Activated CD4-positive, alpha-beta T cell treated with anti-CD3 and anti-CD28 coated beads, Interleukin-2, amount 10 ng/mL, durations not matched to agents 7 days and 5 days (primary cell): Measurements from ENCODE around the gene PLA2G4B. TPM values are rescaled to one million over a fixed set of nuclear protein-coding genes. Genes with fewer than 3 reads are reported as not detected.
"Not testable (repeated sequence)": the region's sequence is repeated elsewhere in the genome, so short reads cannot be mapped to it uniquely, and the experiment has no call there.

Experiments
- CTCF ChIA-PET: fragments of 350-600 bp; sonication (Branson Sonifier 250); formaldehyde crosslinking; loops from one replicate; lab custom pipeline; 2021; ENCODE audit warnings: antibody characterized with exemption; lab: Charles Lee
- POLR2A ChIA-PET: fragments of 350-600 bp; sonication (Branson Sonifier 250); formaldehyde crosslinking; loops from one replicate; lab custom pipeline; 2021; ENCODE audit warnings: antibody characterized with exemption; lab: Charles Lee
- DNase-seq: peaks from one replicate; pipeline ENCODE4 v3.0.0-alpha.2; 2020
- H3K27ac Mint-ChIP-seq: one replicate; pipeline ENCODE4 v1.8.0; 2021; ENCODE audit warnings: mild to moderate bottlenecking, moderate library complexity, mixed read lengths
- H3K27me3 Mint-ChIP-seq: one replicate; pipeline ENCODE4 v1.8.0; 2021; ENCODE audit warnings: mixed read lengths
- H3K36me3 Mint-ChIP-seq: one replicate; pipeline ENCODE4 v1.8.0; 2021; ENCODE audit warnings: low read depth, mixed read lengths
- H3K4me1 Mint-ChIP-seq: one replicate; pipeline ENCODE4 v1.8.0; 2021; ENCODE audit warnings: mixed read lengths
- H3K4me3 Mint-ChIP-seq: one replicate; pipeline ENCODE4 v1.8.0; 2021; ENCODE audit warnings: mild to moderate bottlenecking, moderate library complexity, mixed read lengths
- H3K9me3 Mint-ChIP-seq: one replicate; pipeline ENCODE4 v1.8.0; 2021; ENCODE audit warnings: mixed read lengths
- total RNA-seq, 2 experiments: library from RNA; stranded (reverse); gene quantifications; one replicate each; pipeline ENCODE4 v1.2.3, GENCODE V29; 2021

The PLA2G4B gene
- total RNA-seq, 2 experiments from 2014 or later, result 10.5 to 17.0 TPM

DNA sequence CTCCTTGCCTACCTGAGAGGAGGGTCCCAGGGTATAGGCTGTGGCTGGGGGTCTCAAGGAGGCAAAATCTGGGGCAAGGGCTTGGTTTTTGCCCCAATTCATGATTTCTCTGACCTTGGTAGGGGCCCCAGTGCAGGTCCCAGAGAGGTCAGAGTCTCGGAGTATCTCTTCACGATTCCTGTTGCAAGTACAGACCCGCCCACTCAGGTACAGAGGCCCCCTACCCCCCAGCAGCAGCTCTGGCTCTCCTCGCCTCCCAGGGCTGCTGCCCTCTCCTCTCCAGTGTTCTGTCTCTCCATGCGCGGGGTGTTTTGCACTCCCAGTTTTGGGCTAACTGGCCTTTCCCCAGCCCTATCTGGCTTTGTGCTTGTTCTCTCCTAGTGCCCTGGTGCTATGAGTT is 16.2 kb upstream of the PLA2G4B start:
- POLR2A ChIA-PET, result no interaction called here
- H3K4me1 Mint-ChIP-seq, result peaks cover 2% of the 10 kb centered on the region
- CTCF ChIA-PET, result interaction anchor here (0.8 to 1.9 kb wide), 2 partner anchors 11 to 50 kb away, joined by 3 to 5 read pairs; no protein-coding TSS in a partner anchor
- no peak overlapping the region for H3K4me3 Mint-ChIP-seq
- no peaks in the 10 kb centered on the region for H3K27me3 Mint-ChIP-seq
- DNase-seq, result no peak
- H3K27ac Mint-ChIP-seq, result no peak overlapping the region
- H3K9me3 Mint-ChIP-seq, result no peaks in the 10 kb centered on the region
- peaks cover 13% of the 10 kb centered on the region for H3K36me3 Mint-ChIP-seq

DNA sequence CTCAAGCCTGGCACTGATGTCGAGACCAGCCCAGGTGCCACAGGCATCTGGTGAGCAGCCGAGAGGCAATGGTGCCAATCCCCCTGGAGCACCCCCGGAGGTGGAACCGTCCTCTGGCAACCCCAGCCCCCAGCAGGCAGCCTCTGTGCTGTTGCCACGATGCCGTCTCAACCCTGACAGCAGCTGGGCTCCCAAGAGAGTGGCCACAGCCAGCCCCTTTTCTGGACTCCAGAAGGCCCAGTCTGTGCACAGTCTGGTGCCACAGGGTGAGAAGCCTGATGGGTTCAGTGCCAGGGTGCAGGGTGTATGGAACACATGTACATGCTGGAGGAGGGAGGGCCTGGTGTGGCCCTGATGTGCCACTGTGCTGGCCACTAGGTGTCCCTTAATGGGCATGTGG is 15.7 kb upstream of the PLA2G4B start:
- Mint-ChIP-seq H3K9me3 (no peaks in the 10 kb centered on the region), H3K4me3 (no peak overlapping the region), H3K4me1 (peaks cover 4% of the 10 kb centered on the region), H3K27ac (no peak overlapping the region), H3K36me3 (peaks cover 11% of the 10 kb centered on the region), H3K27me3 (no peaks in the 10 kb centered on the region)
- ChIA-PET CTCF (interaction anchor here (0.7 to 1.9 kb wide), 2 partner anchors 22 to 50 kb away, joined by 3 to 5 read pairs; no protein-coding TSS in a partner anchor), POLR2A (no interaction called here)
- DNase-seq, result no peak

DNA sequence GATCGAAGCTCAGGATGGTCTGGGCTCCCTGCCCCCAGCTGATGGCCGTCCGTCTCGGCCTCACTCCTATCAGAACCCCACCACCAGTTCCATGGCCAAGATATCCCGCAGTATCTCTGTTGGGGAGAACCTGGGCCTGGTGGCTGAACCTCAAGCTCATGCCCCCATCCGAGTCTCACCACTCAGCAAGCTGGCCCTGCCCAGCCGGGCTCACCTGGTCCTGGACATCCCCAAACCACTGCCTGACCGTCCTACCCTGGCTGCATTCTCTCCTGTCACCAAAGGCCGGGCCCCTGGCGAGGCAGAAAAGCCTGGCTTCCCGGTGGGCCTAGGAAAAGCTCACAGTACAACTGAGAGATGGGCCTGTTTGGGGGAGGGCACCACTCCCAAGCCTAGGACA is 15.1 kb upstream of the PLA2G4B start:
- ChIA-PET POLR2A (no interaction called here), CTCF (interaction anchor here (0.6 to 1.9 kb wide), 5 partner anchors 13 to 712 kb away, joined by 3 to 5 read pairs (median 3); partner anchors contain the start of gene PLA2G4B)
- H3K36me3 Mint-ChIP-seq, result peaks cover 11% of the 10 kb centered on the region
- no peak overlapping the region for H3K4me3 Mint-ChIP-seq
- H3K27ac Mint-ChIP-seq, result no peak overlapping the region
- H3K27me3 Mint-ChIP-seq, result no peaks in the 10 kb centered on the region
- H3K9me3 Mint-ChIP-seq, result no peaks in the 10 kb centered on the region
- peaks cover 5% of the 10 kb centered on the region for H3K4me1 Mint-ChIP-seq
- no peak for DNase-seq

- H3K27me3 Mint-ChIP-seq, result no peaks in the 10 kb centered on the region
These were observed 14.4 kb upstream of the PLA2G4B start for GRCh38 chr15:41824062-41824745.

DNA sequence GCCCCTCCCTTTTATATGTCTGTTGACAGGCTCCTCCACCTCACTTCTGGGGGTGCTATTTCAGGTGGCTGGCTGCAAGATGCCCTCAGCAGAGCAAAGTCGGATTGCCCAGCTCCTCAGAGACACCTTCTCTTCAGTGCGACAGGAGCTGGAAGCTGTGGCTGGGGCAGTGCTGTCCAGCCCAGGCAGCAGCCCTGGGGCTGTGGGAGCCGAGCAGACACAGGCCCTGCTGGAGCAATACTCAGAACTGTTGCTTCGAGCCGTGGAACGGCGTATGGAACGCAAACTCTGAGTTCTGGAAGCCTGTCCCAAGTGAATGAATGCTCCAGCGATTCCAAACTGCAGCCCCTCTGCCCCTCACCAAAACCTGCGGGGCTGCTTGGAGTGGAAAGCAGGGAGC is 13.5 kb upstream of the PLA2G4B start:
- Mint-ChIP-seq H3K36me3 (peaks cover 11% of the 10 kb centered on the region), H3K9me3 (no peaks in the 10 kb centered on the region), H3K27me3 (no peaks in the 10 kb centered on the region), H3K4me3 (no peak overlapping the region), H3K27ac (no peak overlapping the region), H3K4me1 (peaks cover 20% of the 10 kb centered on the region)
- no peak for DNase-seq
- ChIA-PET CTCF (interaction anchor here (0.9 to 1.5 kb wide), 2 partner anchors 13 to 147 kb away, joined by 3 to 6 read pairs; partner anchors contain the start of gene EHD4), POLR2A (no interaction called here)

More at GRCh38 chr15:41824062-41824745, 14.4 kb upstream of the PLA2G4B start:
- Mint-ChIP-seq H3K27ac (no peak overlapping the region), H3K9me3 (no peaks in the 10 kb centered on the region), H3K4me3 (no peak overlapping the region), H3K36me3 (peaks cover 9% of the 10 kb centered on the region), H3K4me1 (peaks cover 11% of the 10 kb centered on the region)
- DNase-seq, result no peak
- POLR2A ChIA-PET, result no interaction called here
- CTCF ChIA-PET, result interaction anchor here (0.6 to 1.9 kb wide), 5 partner anchors 13 to 712 kb away, joined by 3 to 5 read pairs (median 3); partner anchors contain the start of genes EHD4 and PLA2G4B

DNA sequence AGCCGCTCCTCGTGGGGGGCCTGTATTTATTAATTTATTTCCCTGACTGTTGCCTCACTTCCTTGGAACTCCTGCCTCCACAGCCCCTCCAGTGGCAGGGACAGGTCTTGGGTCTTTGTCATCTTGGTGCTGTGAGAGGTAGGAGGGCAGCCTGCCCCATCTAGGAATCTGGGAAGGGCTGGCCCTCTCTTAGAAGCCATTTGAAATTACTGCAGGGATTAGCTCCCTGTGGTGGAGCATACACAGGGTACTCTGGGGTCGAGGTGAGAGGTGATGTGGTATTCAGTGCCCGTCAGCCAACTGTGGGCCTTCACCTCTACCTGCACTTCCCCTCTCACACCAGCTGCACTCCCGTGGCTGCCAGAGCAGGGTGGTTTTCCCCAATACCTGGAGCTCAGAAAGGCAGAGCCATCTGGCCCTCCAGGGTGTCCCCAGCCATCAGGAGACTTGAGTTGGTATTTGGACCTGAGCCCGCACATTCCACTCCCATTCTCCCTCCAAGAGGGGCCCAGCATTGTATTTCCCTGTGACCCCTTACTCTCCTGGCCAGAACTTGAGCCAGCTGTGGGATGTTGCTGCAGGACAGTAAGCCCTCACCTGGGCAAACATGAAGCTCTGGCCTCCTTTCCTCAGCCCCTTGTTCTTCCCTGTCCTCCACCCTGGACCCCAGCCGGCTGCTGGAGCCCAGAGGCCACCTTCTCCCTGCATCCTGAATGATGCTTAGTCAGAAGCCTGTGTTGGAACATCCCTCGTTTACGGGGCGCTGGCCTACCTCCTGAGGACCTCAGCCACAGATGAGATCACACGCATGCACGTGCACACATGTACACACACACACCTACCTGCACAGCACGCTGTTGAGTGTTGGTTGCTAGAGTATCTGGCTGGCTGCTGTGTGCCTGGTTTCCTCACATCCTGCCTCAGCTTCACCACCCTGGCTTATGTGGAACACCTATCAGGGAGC is 12.8 kb upstream of the PLA2G4B start:
- Mint-ChIP-seq H3K27me3 (no peaks in the 10 kb centered on the region), H3K36me3 (peaks cover 11% of the 10 kb centered on the region), H3K4me3 (peak overlapping the region; percentile 51), H3K4me1 (peaks cover 26% of the 10 kb centered on the region), H3K27ac (peak overlapping the region; percentile 14), H3K9me3 (no peaks in the 10 kb centered on the region)
- ChIA-PET POLR2A (no interaction called here), CTCF (interaction anchor here (1.5 to 2.9 kb wide), 2 partner anchors 13 to 52 kb away, joined by 6 to 8 read pairs; partner anchors contain the start of gene MAPKBP1)
- DNase-seq, result no peak

DNA sequence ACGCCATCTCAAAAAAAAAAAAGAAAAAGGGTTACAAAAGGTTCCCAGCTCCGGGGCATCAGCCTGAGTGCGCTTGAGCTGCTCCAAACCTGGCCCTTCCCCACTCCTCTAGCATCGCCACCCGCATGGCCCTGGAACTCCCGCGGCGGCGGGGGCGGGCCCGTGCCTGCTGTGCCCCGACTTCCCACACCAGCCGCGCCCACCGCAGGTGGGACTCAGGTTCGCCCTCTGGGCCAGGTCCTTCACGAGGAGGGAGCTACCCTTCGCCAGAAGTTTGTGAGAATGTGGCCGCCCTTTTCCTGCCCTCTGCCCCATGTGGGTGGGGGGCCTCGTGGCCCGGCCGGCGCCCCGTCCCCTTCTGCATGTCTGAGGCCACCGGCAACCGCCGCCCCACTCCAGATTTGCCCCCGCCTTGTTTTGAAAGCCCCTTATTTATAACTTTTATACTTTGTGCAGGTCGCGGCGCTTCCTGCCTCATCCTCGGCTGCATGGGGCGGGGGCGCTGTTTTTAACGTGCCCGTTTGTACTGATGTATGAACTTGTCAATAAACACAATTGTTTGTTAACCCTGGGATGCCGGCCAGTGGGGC is 11.3 kb upstream of the PLA2G4B start:
- POLR2A ChIA-PET, result no interaction called here
- H3K36me3 Mint-ChIP-seq, result peaks cover 19% of the 10 kb centered on the region
- H3K27me3 Mint-ChIP-seq, result no peaks in the 10 kb centered on the region
- H3K4me1 Mint-ChIP-seq, result peaks cover 41% of the 10 kb centered on the region
- no peaks in the 10 kb centered on the region for H3K9me3 Mint-ChIP-seq
- peak overlapping the region; percentile 79 for H3K27ac Mint-ChIP-seq
- CTCF ChIA-PET, result interaction anchor here (0.6 to 2.9 kb wide), 3 partner anchors 50 to 77 kb away, joined by 3 to 8 read pairs (median 3); partner anchors contain the start of gene MAPKBP1
- no peak for DNase-seq
- H3K4me3 Mint-ChIP-seq, result peak overlapping the region; percentile 84

GRCh38 chr15:41827880-41828806 is 10.5 kb upstream of the PLA2G4B start, which contains the start of gene JMJD7:
JMJD7 (plus strand) TSS chr15:41828092; CDS start chr15:41828125, 33 bp downstream.
- H3K27me3 Mint-ChIP-seq, result no peaks in the 10 kb centered on the region
- H3K9me3 Mint-ChIP-seq, result no peaks in the 10 kb centered on the region
- H3K27ac Mint-ChIP-seq, result peak within 1 kb of the TSS; percentile 79
- peaks cover 48% of the 10 kb centered on the region for H3K4me1 Mint-ChIP-seq
- CTCF ChIA-PET, result interaction anchor here (0.6 to 2.9 kb wide), 2 partner anchors 47 to 54 kb away, joined by 6 to 8 read pairs; partner anchors contain the start of gene MAPKBP1
- H3K4me3 Mint-ChIP-seq, result peak within 1 kb of the TSS; percentile 84
- POLR2A ChIA-PET, result interaction anchor here (0.6 kb wide), 1 partner anchor 1756 kb away, joined by 4 read pairs; no protein-coding TSS in a partner anchor
- DNase-seq, result peak; percentile 95
- peaks cover 23% of the 10 kb centered on the region for H3K36me3 Mint-ChIP-seq

GRCh38 chr15:41828807-41829141 is 9.9 kb upstream of the PLA2G4B start:
- Mint-ChIP-seq H3K9me3 (no peaks in the 10 kb centered on the region), H3K4me3 (peak overlapping the region; percentile 84), H3K27ac (peak overlapping the region; percentile 79), H3K36me3 (peaks cover 23% of the 10 kb centered on the region), H3K4me1 (peaks cover 54% of the 10 kb centered on the region), H3K27me3 (no peaks in the 10 kb centered on the region)
- ChIA-PET CTCF (interaction anchor here (2.9 kb wide), 1 partner anchor 55 kb away, joined by 8 read pairs; the partner anchor contains the start of gene MAPKBP1), POLR2A (no interaction called here)
- no peak for DNase-seq

DNA sequence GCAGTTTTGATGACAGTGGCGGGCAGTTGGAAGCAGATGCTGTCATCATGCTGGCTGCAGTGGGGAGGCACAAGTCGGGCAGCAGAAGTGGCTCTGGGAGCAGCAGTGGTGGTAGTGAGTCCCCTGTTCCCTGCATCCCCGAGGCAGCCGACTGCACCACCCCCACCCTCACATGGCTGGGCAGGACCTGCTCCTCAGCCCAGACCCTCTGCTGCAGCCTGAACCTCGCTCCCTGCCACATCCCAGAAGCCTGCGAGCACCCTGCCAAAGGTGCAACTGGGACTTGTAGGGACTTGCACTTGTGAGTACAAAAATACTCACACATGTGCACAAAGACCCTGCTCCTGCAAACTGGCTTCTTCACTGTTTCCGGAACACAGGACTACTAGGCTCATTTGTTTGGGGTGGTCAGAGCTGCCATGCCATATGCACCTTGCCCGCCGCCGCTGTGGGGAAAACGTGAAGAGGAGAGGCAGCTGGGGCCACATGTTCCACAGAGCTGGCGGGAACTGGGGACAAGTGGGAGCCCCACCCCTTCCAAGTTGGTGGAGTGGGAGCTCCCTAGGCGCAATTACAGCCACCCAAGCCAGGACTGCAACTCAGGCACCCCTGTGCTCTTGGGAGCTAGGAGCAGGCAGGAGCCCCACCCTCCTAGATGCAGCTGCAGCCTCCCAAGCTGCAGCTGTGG is 8.5 kb upstream of the PLA2G4B start:
- no peak for DNase-seq
- no peaks in the 10 kb centered on the region for H3K9me3 Mint-ChIP-seq
- H3K27ac Mint-ChIP-seq, result no peak overlapping the region
- CTCF ChIA-PET, result interaction anchor here (0.7 to 2.3 kb wide), 3 partner anchors 11 to 56 kb away, joined by 3 to 15 read pairs (median 5); partner anchors contain the start of gene MAPKBP1
- no peaks in the 10 kb centered on the region for H3K27me3 Mint-ChIP-seq
- peaks cover 22% of the 10 kb centered on the region for H3K36me3 Mint-ChIP-seq
- peaks cover 58% of the 10 kb centered on the region for H3K4me1 Mint-ChIP-seq
- POLR2A ChIA-PET, result no interaction called here
- H3K4me3 Mint-ChIP-seq, result no peak overlapping the region

DNA sequence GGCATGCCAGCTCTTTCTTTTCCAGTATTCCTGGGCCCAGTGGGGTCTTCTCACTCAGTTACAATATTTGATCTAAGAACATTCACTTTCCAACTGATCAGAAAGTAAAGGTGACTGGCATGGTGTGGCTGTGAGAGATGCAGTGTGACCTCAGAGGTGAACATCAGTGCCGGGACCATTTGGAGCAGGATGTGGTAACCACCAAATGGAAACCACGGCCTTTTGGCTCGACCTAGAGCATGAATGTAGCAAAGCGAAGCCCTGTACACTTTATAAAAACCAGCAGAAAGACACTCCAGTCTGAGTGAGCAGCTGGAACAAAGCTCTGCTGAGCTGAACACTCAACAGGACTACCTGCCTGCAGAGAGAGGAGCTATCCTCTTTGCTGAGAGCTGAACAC is 7.4 kb upstream of the PLA2G4B start:
- CTCF ChIA-PET, result interaction anchor here (0.6 to 2.6 kb wide), 8 partner anchors 19 to 106 kb away, joined by 3 to 15 read pairs (median 4); partner anchors contain the start of gene MAPKBP1
- Mint-ChIP-seq H3K4me1 (peaks cover 58% of the 10 kb centered on the region), H3K27ac (peak overlapping the region; percentile 81), H3K4me3 (peak overlapping the region; percentile 55), H3K36me3 (peaks cover 22% of the 10 kb centered on the region)
- POLR2A ChIA-PET, result interaction anchor here (0.6 kb wide), 1 partner anchor 268 kb away, joined by 3 read pairs; no protein-coding TSS in a partner anchor
- peak; percentile 85 for DNase-seq
- not testable (repeated sequence) for H3K27me3 Mint-ChIP-seq, H3K9me3 Mint-ChIP-seq
